K562 (cell line): ENCODE data around the gene ZCCHC24. TPM values are rescaled to one million over a fixed set of nuclear protein-coding genes. Genes with fewer than 3 reads are reported as not detected.

Experiments
- ATAC-seq: fragments of 200-7000 bp; cut with Tn5 transposase; 3 replicates; pipeline ENCODE4 v1.9.1; 2020; ENCODE audit warnings: moderate library complexity
- BruUV-seq: library from RNA; stranded (reverse); fragments of 400-500 nt; replicated peaks from 2 replicates; lab custom pipeline; 2021; lab: Mats Ljungman, UMichigan
- CTCF ChIA-PET: fragments of 300-600 bp; formaldehyde crosslinking; extraction: SDS; loops from one replicate; lab custom pipeline; 2021; ENCODE audit warnings: low intra/inter-chr PET ratio; lab: Yijun Ruan, JAX
- POLR2A ChIA-PET: fragments of 300-600, 350-650 bp; sonication (Branson Sonifier 250); formaldehyde crosslinking; extraction: SDS; loops from one replicate; lab custom pipeline; 2021; ENCODE audit warnings: antibody characterized with exemption, inconsistent platforms; lab: Yijun Ruan, JAX
- DNase-seq, 4 experiments: peaks; one replicate each; pipeline versions ENCODE4 v3.0.0 to v3.0.0-alpha.2; 2011 to 2018; ENCODE audit warnings: low spot score in 3 of 4, mixed read lengths in 3 of 4; ENCODE audit errors: extremely low read depth in 1 of 4
- FAIRE-seq: peaks from 2 replicates; lab custom pipeline; 2011; peaks lifted over from hg19 to GRCh38; lab: Jason Lieb, UNC
- H2AFZ ChIP-seq: 2 replicates; pipeline ENCODE4 v1.6.0; 2011; ENCODE audit warnings: low read depth, low read length, control low read depth, inconsistent platforms
- H3K27ac ChIP-seq: fragments of 200-600 bp; 3 replicates; pipeline ENCODE4 v1.8.0; 2011; ENCODE audit warnings: low read depth, mild to moderate bottlenecking, control low read depth, inconsistent platforms, low read length, moderate library complexity, mixed read lengths; ENCODE audit errors: extremely low read depth
- H3K27me3 ChIP-seq, 2 experiments: fragments of 300-600 bp in 1 of 2; 2 replicates in 1 of 2; 3 replicates in 1 of 2; pipeline versions ENCODE4 v1.6.0 to v1.8.0; 2011; ENCODE audit warnings: inconsistent platforms in 2 of 2, low read length in 2 of 2, mild to moderate bottlenecking in 1 of 2, mixed read lengths in 1 of 2, moderate library complexity in 1 of 2; ENCODE audit not compliant: control insufficient read depth in 2 of 2, insufficient read depth in 2 of 2
- H3K36me3 ChIP-seq: fragments of 300-600 bp; 3 replicates; pipeline ENCODE4 v1.8.0; 2011; ENCODE audit warnings: mild to moderate bottlenecking, low read length, inconsistent platforms; ENCODE audit not compliant: control insufficient read depth, insufficient read depth
- H3K4me1 ChIP-seq, 2 experiments: fragments of 200-600 bp in 1 of 2; replicated peaks in 1 of 2; 2 replicates in 1 of 2; 3 replicates in 1 of 2; pipeline versions ENCODE4 v1.5.1 to v1.8.0; 2011; ENCODE audit warnings: inconsistent platforms in 2 of 2, low read length in 2 of 2, mild to moderate bottlenecking in 1 of 2, mixed read lengths in 1 of 2, moderate library complexity in 1 of 2; ENCODE audit not compliant: control insufficient read depth in 2 of 2, insufficient read depth in 2 of 2
- H3K4me2 ChIP-seq: 2 replicates; pipeline ENCODE4 v1.6.1; 2011; ENCODE audit warnings: low read length, control low read depth, inconsistent platforms, mixed read lengths; ENCODE audit not compliant: insufficient read depth
- H3K4me3 ChIP-seq: fragments of 200-600 bp; sonication (generic), shearing (Covaris generic); 2 replicates; pipeline ENCODE4 v1.5.1; 2016; ENCODE audit warnings: control low read depth, inconsistent platforms
- H3K79me2 ChIP-seq: fragments of 200-600 bp; 3 replicates; pipeline ENCODE4 v1.8.0; 2011; ENCODE audit warnings: low read length, inconsistent platforms; ENCODE audit not compliant: control insufficient read depth, insufficient read depth
- H3K9ac ChIP-seq, 2 experiments: 2 replicates each; pipeline versions ENCODE4 v1.6.0 to v1.6.1; 2011; ENCODE audit warnings: low read depth in 2 of 2, low read length in 2 of 2, control low read depth in 1 of 2, inconsistent platforms in 1 of 2, mild to moderate bottlenecking in 1 of 2, mixed read lengths in 1 of 2; ENCODE audit not compliant: insufficient read depth in 1 of 2
- H3K9me1 ChIP-seq: one replicate; pipeline ENCODE4 v1.6.0; 2011; ENCODE audit warnings: inconsistent platforms, mild to moderate bottlenecking, low read length, moderate library complexity; ENCODE audit not compliant: control insufficient read depth, insufficient read depth
- H3K9me3 ChIP-seq: replicated peaks from 2 replicates; pipeline ENCODE4 v1.5.1; 2011; ENCODE audit warnings: low read depth, low read length, inconsistent platforms; ENCODE audit not compliant: control insufficient read depth, insufficient read depth
- H4K20me1 ChIP-seq: replicated peaks from 2 replicates; pipeline ENCODE4 v1.6.1; 2011; ENCODE audit warnings: low read length, inconsistent platforms, mixed read lengths; ENCODE audit not compliant: control insufficient read depth, insufficient read depth
- HDAC1 ChIP-seq, 2 experiments: fragments of 450-650 bp; IDR thresholded peaks; 2 replicates each; pipeline ENCODE4 v1.6.1; 2016 to 2017; ENCODE audit warnings: inconsistent platforms in 1 of 2, mild to moderate bottlenecking in 1 of 2, moderate library complexity in 1 of 2
- HLTF ChIP-seq: fragments of 450-650 bp; IDR thresholded peaks from 2 replicates; pipeline ENCODE4 v1.6.1; 2016
- L3MBTL2 ChIP-seq: fragments of 450-650 bp; IDR thresholded peaks from 2 replicates; pipeline ENCODE4 v1.6.1; 2016; ENCODE audit warnings: mild to moderate bottlenecking, moderate library complexity
- SNAPC5 ChIP-seq: fragments of 250-450 bp; sonication (Bioruptor Pico); IDR thresholded peaks from 2 replicates; pipeline ENCODE4 v1.8.0; 2021; ENCODE audit warnings: moderate library complexity, mild to moderate bottlenecking, inconsistent platforms
- TBL1XR1 ChIP-seq, 2 experiments: IDR thresholded peaks; 2 replicates each; pipeline ENCODE4 v1.6.1; 2012; ENCODE audit warnings: improper control_type of control experiment in 2 of 2, low read length in 2 of 2, mild to moderate bottlenecking in 1 of 2
- TCF7 ChIP-seq: sonication (generic); IDR thresholded peaks from 2 replicates; pipeline ENCODE4 v1.6.1; 2016; ENCODE audit warnings: antibody characterized with exemption, borderline replicate concordance
- TRIM28 ChIP-seq: fragments of 450-650 bp; IDR thresholded peaks from 2 replicates; pipeline ENCODE4 v1.6.1; 2017
- ZBTB26 ChIP-seq: fragments of 450-650 bp; formaldehyde crosslinking; IDR thresholded peaks from 2 replicates; pipeline ENCODE4 v1.4.0; 2022; ENCODE audit warnings: missing genetic modification characterization
- ZNF316 ChIP-seq: fragments of 450-650 bp; IDR thresholded peaks from 2 replicates; pipeline ENCODE4 v1.6.1; 2016
- WGBS: fragments of 100-300 bp; shearing (Covaris generic); methylation state at CpG from one replicate; pipeline ENCODE4 v1.1.6; 2016; ENCODE audit warnings: low coverage, mixed read lengths; ENCODE audit not compliant: insufficient coverage; ENCODE audit errors: missing lambda C conversion rate; 5-methylcytosine and 5-hydroxymethylcytosine counted together
- in situ Hi-C: fragments of 300-500 bp; cut with MboI; formaldehyde crosslinking; loops from 4 replicates; pipeline ENCODE4 v1.15.0; 2018; ENCODE audit warnings: inconsistent platforms, mixed read lengths
- intact Hi-C: fragments of 100-400 bp; cut with micrococcal nuclease; formaldehyde crosslinking; loops from 2 replicates; pipeline ENCODE4 v1.14.2; 2022
- polyA plus RNA-seq, 8 experiments: library from polyadenylated mRNA; depleted of rRNA in 4 of 8; stranded (reverse) in 5 of 8; unstranded in 3 of 8; fragments of >200 nt; fragmentation: Nextera tagmentation in 2 of 8; fragmentation: Illumina TruSeq in 1 of 8; extraction: Ambion mirVana in 2 of 8; extraction: Trizol in 1 of 8; gene quantifications; 2 replicates each; pipeline versions ENCODE4 v1.2.1 to v1.2.3, GENCODE V29; 2011 to 2014; ENCODE audit warnings: inconsistent platforms in 1 of 8, missing spikeins in 1 of 8
- total RNA-seq, 7 experiments: library from RNA; depleted of rRNA in 6 of 7; stranded (reverse); fragments of >200 nt in 6 of 7; fragmentation: Illumina TruSeq in 2 of 7; extraction: Trizol in 2 of 7; gene quantifications; 2 replicates each; pipeline versions ENCODE4 v1.2.1 to v1.2.3, GENCODE V29; 2011 to 2021; ENCODE audit warnings: low replicate concordance in 1 of 7
- TF ChIP-seq, protein P1 (sequence below), 2 experiments: fragments of 450-650 bp in 1 of 2; sonication (generic) in 1 of 2; formaldehyde crosslinking in 1 of 2; IDR thresholded peaks; 2 replicates each; pipeline versions ENCODE4 v1.7.1 to v1.9.0; 2016 to 2022; ENCODE audit warnings: inconsistent platforms in 1 of 2, mild to moderate bottlenecking in 1 of 2, missing genetic modification reagents in 1 of 2

The ZCCHC24 gene
- total and polyA plus RNA-seq, 9 of the 15 experiments (the other 6 are each of a cell fraction or from before 2014, with no cell fraction given), result 0.84 to 11.0 (median 4.6) TPM

GRCh38 chr10:79449181-79450146 is 4.0 kb upstream of the ZCCHC24 start:
- peaks cover 4% of the 10 kb centered on the region; the same call in 2 of the 3 replicates for H3K79me2 ChIP-seq
- no peaks in the 10 kb centered on the region for H4K20me1 ChIP-seq
- peak overlapping the region; percentile 42 for H2AFZ ChIP-seq
- H3K4me3 ChIP-seq, result no peak overlapping the region
- H3K4me1 ChIP-seq, result peaks cover 35 to 39% of the 10 kb centered on the region in 2 experiments
- H3K9ac ChIP-seq, result peak overlapping the region in 1 of 2 experiments; percentile 17; a peak in 1 of 4 replicates
- H3K9me1 ChIP-seq, result no peaks in the 10 kb centered on the region
- in situ Hi-C loops (no loop called here), intact Hi-C loops (no loop called here)
- no peak overlapping the region for H3K27ac ChIP-seq
- POLR2A ChIA-PET, result interaction anchor here (0.6 to 0.8 kb wide), 3 partner anchors 7 to 254 kb away, joined by 3 to 4 read pairs (median 3); no protein-coding TSS in a partner anchor
- no peak overlapping the region for H3K4me2 ChIP-seq
- no peaks in the 10 kb centered on the region for H3K36me3 ChIP-seq
- peak; percentile 57 for FAIRE-seq
- CTCF ChIA-PET, result no interaction called here
- BruUV-seq, result no TSS peak
- peak in 1 of 4 experiments; percentile 62 for DNase-seq
- ATAC-seq, result no peak
- 58% methylated on average over 5 of the region's 5 CpGs for WGBS
- H3K9me3 ChIP-seq, result no peaks in the 10 kb centered on the region
- H3K27me3 ChIP-seq, result peaks cover 0 to 7% of the 10 kb centered on the region in 2 experiments; a peak in 1 of 5 replicates
- TF ChIP-seq ZNF316 (peak; percentile 81), TBL1XR1 (IDR thresholded peaks at IDR 0.05; ENCODE audit: low read length in 2 of 2) (no peak), SNAPC5 (0 out of 2 replicates have a peak, but pooled peaks have one; percentile 20), L3MBTL2 (no peak), TCF7 (no peak), HLTF (0 out of 2 replicates have a peak, but pooled peaks have one; percentile 44), HDAC1 (IDR thresholded peaks at IDR 0.05) (peak in 1 of 2 experiments; percentile 55; a peak in 1 of 4 replicates), ZBTB26 (CRISPR knock-in tag) (0 out of 2 replicates have a peak, but pooled peaks have one; percentile 12), TRIM28 (no peak)
- TF ChIP-seq, protein P1, sequence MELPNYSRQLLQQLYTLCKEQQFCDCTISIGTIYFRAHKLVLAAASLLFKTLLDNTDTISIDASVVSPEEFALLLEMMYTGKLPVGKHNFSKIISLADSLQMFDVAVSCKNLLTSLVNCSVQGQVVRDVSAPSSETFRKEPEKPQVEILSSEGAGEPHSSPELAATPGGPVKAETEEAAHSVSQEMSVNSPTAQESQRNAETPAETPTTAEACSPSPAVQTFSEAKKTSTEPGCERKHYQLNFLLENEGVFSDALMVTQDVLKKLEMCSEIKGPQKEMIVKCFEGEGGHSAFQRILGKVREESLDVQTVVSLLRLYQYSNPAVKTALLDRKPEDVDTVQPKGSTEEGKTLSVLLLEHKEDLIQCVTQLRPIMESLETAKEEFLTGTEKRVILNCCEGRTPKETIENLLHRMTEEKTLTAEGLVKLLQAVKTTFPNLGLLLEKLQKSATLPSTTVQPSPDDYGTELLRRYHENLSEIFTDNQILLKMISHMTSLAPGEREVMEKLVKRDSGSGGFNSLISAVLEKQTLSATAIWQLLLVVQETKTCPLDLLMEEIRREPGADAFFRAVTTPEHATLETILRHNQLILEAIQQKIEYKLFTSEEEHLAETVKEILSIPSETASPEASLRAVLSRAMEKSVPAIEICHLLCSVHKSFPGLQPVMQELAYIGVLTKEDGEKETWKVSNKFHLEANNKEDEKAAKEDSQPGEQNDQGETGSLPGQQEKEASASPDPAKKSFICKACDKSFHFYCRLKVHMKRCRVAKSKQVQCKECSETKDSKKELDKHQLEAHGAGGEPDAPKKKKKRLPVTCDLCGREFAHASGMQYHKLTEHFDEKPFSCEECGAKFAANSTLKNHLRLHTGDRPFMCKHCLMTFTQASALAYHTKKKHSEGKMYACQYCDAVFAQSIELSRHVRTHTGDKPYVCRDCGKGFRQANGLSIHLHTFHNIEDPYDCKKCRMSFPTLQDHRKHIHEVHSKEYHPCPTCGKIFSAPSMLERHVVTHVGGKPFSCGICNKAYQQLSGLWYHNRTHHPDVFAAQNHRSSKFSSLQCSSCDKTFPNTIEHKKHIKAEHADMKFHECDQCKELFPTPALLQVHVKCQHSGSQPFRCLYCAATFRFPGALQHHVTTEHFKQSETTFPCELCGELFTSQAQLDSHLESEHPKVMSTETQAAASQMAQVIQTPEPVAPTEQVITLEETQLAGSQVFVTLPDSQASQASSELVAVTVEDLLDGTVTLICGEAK (IDR thresholded peaks at IDR 0.05), result peak; percentile 61
- TF ChIP-seq, protein P1 (CRISPR knock-in tag; IDR thresholded peaks at IDR 0.05), result no peak
